Stimulated activated CD4-positive, alpha-beta T cell treated with anti-CD3 and anti-CD28 coated beads, Interleukin-4, amount 100 ng/mL, for 4 hours (primary cell): ENCODE data around the gene ABHD4.
A peak's percentile ranks its signal among the peaks of the same experiment; 100 is the strongest.
"Not testable (repeated sequence)": the region's sequence is repeated elsewhere in the genome, so short reads cannot be mapped to it uniquely, and the experiment has no call there.

Experiments used
- DNase-seq, 2 experiments: peaks; one replicate each; pipeline ENCODE4 v3.0.0-alpha.2; 2020

Gene ABHD4

GRCh38 chr14:22561661-22562579, 36.2 kb upstream of the ABHD4 start:
- DNase-seq = peak; percentile 55 to 82

DNA sequence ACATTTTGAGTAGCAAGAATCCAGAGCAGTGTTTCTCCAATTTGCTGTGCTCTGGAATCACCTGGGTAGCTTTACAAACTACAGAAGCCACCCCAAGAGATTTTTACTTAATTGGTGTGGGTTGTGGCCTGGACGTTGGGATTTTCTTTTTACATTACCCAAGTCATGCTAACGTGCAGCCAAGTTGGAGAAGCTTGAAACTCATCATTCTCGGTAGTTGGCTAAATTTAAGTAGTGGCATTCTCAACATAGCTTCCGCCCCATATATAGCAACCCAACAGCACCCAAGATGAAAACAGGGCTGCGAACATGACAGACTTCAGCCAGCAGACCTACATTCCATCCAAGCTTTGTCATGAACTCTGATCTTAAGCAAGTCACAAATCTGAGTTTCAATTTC, 34.1 kb upstream of the ABHD4 start:
- no peak for DNase-seq

- no peak for DNase-seq
Measured at GRCh38 chr14:22564463-22564862, 33.6 kb upstream of the ABHD4 start.

- no peak for DNase-seq
Measured at GRCh38 chr14:22565391-22565945, 32.6 kb upstream of the ABHD4 start.

GRCh38 chr14:22566266-22566665, 31.8 kb upstream of the ABHD4 start:
- not testable (repeated sequence) for DNase-seq

- no peak for DNase-seq
Measured at GRCh38 chr14:22566845-22567244, 31.3 kb upstream of the ABHD4 start.

DNA sequence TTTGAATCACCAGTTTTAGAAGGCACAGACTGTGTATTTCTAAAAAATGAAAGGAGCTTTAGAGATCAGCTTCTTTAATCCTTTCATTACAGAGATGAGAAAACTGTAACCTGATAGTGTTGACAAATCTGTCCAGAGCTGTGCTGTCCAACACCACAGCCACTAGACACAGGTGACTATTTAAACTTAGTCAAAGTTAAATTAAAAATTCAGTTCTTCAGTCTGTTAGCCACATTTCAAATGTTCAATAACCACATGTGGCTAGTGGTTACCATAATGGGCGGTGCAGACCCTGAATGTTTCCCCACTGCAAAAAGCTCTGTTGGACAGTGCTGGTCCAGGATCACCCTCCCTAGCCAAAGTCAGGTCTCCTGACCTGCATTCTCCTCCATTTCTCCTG, 30.7 kb upstream of the ABHD4 start:
- no peak for DNase-seq

DNA sequence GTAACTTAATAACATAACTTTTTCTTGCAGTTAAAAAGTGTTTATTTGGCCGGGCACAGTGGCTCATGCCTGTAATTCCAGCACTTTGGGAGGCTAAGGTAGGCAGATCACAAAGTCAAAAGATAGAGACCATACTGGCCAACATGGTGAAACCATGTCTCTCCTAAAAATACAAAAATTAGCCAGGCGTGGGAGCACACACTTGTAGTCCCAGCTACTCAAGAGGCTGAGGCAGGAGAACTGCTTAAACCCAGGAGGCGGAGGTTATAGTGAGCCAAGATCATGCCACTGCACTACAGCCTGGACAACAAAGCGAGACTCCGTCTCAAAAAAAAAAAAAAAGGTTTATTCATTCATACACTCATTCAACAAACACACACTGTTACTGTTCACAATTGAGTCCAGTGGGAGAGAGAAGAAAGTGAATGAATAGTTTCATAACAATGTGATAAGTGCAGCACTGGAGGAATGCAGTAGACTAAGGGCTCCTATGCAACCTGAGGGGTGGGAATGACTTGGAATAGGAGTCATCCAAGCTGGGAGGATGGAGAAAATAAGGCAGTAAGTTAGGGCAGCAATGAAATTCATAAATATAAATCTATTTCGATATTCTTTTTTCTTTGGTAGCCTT, 28.9 kb upstream of the ABHD4 start:
- no peak for DNase-seq

GRCh38 chr14:22569737-22570131, 28.4 kb upstream of the ABHD4 start:
- no peak for DNase-seq

DNA sequence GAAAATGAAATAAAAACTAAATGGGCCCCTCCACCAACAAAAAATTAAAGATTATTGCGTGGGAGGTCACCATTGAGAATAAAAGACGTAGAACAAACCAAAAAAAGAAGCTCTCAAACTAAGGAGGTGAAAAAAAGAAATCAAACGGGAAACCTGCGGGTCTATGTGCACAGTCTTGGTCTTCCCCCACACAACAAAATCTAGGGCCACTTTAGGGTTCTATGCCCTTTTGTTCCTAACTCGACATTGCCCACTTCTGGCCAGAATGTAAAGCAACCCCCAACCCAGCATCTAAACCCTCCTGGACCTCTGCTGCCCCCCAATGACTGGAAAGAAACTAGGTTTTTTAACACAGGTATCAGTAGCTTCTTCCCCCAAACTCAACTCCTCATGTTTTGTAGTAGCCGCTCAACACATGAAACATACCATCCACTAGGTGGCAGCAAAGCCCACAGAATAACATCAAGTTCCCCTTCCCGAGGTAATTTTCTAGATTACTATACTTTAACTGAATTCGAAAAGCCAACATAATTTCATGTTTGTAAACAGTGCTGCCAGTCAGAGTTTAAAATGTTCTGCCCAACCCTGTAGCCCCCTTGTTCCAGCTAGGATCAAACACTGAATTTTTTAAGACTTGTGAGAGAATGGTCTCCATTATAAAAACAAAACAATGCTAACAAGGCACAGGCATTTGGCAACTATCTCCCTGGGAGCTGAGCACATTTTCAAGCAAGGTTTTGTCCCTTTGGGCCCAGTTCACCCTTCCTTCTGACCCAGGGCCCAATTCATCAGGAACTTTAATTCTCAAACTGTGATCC, 27.8 kb upstream of the ABHD4 start:
- DNase-seq = peak; percentile 49 to 89

GRCh38 chr14:22572562-22573058, 25.5 kb upstream of the ABHD4 start:
- no peak for DNase-seq

DNA sequence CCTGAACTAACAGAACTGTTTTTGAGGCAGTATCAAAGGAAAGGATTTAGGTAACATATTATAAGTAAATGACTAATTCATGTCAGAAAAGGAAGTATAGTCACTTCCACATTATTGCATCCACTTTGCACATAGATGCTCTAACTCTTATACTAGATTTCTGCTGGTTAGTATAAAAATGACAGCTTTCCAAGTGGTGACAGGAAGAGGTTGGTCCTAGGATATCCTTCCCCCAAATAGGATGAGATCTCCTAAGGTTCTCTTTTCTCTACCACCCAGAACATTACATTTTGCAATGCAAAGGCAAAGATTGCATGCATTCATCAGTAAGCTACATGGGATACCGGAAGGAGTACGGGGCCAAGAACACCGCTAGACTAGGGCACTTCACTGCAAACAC, 24.3 kb upstream of the ABHD4 start:
- DNase-seq = no peak

- no peak for DNase-seq
Measured at GRCh38 chr14:22577334-22577908, 20.7 kb upstream of the ABHD4 start.

GRCh38 chr14:22579236-22579635, 18.9 kb upstream of the ABHD4 start:
- DNase-seq = no peak

- no peak for DNase-seq
Measured at GRCh38 chr14:22579881-22580280, 18.2 kb upstream of the ABHD4 start.

DNA sequence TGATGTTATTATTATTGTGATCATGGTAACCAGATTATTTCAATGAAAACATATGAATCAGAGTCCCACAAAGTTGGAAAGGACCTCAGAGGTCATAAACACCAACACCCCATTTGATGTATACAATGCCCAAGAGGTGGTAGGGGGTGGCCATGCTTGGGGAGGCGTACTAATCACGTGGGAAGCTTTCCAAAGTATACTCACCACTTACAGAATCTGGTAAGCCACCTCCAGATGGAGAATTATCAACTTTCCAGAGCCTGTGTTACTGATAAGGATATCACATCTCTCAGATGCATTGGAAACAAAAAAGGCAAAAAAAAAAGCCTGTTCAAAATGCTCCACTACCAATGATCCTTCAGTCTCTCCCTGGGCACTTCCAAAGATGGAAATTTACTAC, 17.5 kb upstream of the ABHD4 start:
- DNase-seq = no peak

DNA sequence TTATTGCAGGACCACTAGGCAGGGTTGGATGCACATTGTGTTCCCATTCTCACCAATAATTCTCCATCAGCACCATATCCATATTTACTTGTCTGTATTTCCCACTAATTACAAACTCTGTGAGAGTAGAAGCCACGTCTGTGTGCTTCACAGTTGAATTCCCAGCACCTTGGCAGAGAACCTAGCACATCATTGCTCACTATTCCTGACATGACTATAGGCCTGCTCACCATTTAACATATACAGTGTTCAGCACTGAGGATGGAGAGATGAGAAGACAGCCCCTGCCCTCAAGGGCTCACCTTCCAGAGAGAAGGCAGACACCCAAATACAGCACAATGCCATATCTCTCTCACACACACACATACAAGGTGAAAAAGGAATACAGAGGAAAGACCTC, 14.1 kb upstream of the ABHD4 start:
- no peak for DNase-seq

DNA sequence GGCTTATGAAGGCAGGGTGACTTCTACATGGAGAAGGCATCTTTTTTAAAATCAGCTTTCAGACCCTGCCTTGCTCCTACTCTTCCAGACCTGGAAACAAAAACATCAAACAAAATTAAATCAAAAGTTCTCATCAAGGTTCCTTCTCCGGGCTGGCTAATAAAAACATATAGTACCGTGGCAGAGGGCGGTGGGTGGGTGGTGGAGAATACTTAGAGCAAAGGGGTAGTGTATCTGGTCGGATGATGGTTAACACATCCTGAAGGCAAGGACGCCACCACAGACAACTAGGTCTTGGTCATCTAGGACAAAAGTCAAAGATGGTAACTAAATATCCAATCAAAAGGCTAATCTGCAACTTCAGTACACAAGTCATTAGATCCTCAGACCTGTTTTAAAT, 10.9 kb upstream of the ABHD4 start:
- DNase-seq = no peak

GRCh38 chr14:22587677-22588422, 10.2 kb upstream of the ABHD4 start:
- DNase-seq = not testable (repeated sequence)

DNA sequence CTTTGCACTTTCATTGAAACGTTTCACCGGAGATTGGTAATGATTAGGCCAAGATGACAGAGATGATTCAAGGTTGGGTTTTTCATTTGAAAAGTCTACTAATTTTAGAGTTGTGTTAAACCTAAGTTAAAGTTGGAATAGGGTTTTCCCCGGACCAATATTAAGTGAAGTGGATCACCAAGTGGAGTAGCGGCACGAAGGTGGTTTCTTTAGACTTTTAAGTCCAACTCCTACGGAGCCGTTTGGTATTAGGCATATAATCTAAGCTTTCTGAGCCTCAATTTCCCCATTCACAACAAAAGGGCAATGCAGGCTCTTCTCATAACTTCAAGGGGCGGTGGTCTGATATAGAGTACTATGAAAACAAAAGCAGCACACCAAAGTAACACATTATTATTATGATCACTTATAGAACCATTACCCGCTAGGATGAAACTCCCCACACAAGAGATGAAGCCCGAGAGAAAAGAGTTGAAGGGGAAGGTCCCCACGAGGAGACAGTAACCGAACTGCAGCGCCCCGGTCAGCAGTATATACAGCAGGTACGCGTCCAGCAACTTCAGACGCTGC, 9.5 kb upstream of the ABHD4 start:
- no peak for DNase-seq

DNA sequence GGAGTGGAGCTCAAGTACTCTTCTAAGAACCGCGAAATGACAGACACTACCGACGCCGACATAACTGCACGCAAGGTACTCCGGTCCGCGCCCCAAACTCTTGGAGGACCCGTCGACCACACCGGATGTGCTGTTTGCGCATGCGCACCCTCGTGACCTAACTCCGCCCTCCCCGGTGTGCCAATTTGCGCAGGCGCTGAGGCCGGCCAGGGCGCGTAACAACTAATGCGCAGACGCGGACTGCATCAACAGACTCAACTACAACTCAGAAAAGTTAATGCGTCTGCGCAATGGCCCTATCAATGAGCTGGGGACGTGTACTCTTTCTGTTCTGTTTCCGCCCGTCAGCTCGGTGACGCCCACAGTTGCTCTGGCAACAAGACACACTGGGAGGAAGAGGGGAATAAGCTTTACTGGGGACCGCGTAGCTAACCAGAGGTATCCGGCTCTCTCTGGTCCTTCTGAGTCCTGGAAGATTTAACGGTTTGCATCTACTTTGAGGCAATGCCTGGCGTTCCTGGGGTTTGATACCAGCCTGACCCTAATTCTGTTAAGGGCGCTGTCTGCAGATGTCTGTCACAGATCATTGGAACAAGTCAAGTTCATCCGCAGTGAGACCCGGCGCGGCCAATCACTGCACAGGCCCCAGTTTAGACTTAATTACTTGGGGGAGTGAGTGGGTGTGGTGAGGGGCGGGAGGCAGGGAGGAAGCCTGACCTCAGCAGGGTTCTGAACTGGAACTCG, 8.8 kb upstream of the ABHD4 start, which contains the start of gene DAD1:
DAD1 (minus strand) TSS at position 129 of the 744 bp plus-strand sequence; CDS start at position 62, 67 bp downstream.
- DNase-seq = peak; percentile 98 to 99
